B cell (primary cell): ENCODE data around the gene KIF18A. TPM values are rescaled to one million over a fixed set of nuclear protein-coding genes. Genes with fewer than 3 reads are reported as not detected.

ENCODE experiments used
- ATAC-seq: fragments of 200-7000 bp; cut with Tn5 transposase; one replicate; pipeline ENCODE4 v1.10.0; 2021; ENCODE audit warnings: low read depth, mild to moderate bottlenecking, moderate number of reproducible peaks, moderate library complexity
- CTCF ChIA-PET: fragments of 350-600 bp; sonication (Branson Sonifier 250); formaldehyde crosslinking; loops from one replicate; lab custom pipeline; 2021; ENCODE audit warnings: antibody characterized with exemption, inconsistent platforms; lab: Charles Lee
- POLR2A ChIA-PET: fragments of 350-600 bp; sonication (Branson Sonifier 250); formaldehyde crosslinking; loops from one replicate; lab custom pipeline; 2021; ENCODE audit warnings: antibody characterized with exemption; lab: Charles Lee
- DNase-seq: peaks from one replicate; pipeline ENCODE4 v3.0.0; 2013
- H2AFZ ChIP-seq: 2 replicates; pipeline ENCODE4 v1.6.1; 2012; ENCODE audit warnings: mild to moderate bottlenecking, low read depth, low read length; ENCODE audit not compliant: insufficient read depth, poor library complexity, severe bottlenecking
- H3K27ac ChIP-seq, 2 donors: 1 replicate in 1 of 2; 2 replicates in 1 of 2; pipeline ENCODE4 v1.5.1; 2012 to 2013; ENCODE audit warnings: low read length in 2 of 2, mild to moderate bottlenecking in 2 of 2, moderate library complexity in 1 of 2
- H3K27me3 ChIP-seq, 4 experiments: fragments of 200-600 bp in 1 of 4; sonication (generic) in 1 of 4; replicated peaks in 1 of 4; 1 replicate in 2 of 4; 2 replicates in 2 of 4; pipeline versions ENCODE4 v1.6.1 to v1.7.0; 2013 to 2016; ENCODE audit warnings: low read length in 3 of 4, mild to moderate bottlenecking in 2 of 4, mixed read lengths in 1 of 4, moderate library complexity in 1 of 4; ENCODE audit not compliant: insufficient read depth in 4 of 4, control insufficient read depth in 3 of 4; ENCODE audit errors: control extremely low read depth in 1 of 4
- H3K36me3 ChIP-seq, 2 experiments: replicated peaks in 1 of 2; 1 replicate in 1 of 2; 2 replicates in 1 of 2; pipeline versions ENCODE4 v1.6.1 to v1.7.1; 2013; ENCODE audit warnings: low read length in 1 of 2; ENCODE audit not compliant: insufficient read depth in 2 of 2, control insufficient read depth in 1 of 2; ENCODE audit errors: control extremely low read depth in 1 of 2, extremely low read depth in 1 of 2
- H3K4me1 ChIP-seq, 2 donors: fragments of 200-600 bp in 1 of 2; sonication (generic) in 1 of 2; 1 replicate in 1 of 2; 2 replicates in 1 of 2; pipeline versions ENCODE4 v1.5.1 to v1.6.1; 2013 to 2017; ENCODE audit warnings: low read length in 2 of 2; ENCODE audit not compliant: control insufficient read depth in 2 of 2, insufficient read depth in 2 of 2
- H3K4me2 ChIP-seq: replicated peaks from 2 replicates; pipeline ENCODE3; 2012; ENCODE audit warnings: mild to moderate bottlenecking, low read depth, low read length; ENCODE audit not compliant: poor library complexity, severe bottlenecking
- H3K4me3 ChIP-seq, 5 experiments: fragments of 200-600 bp in 1 of 5; sonication (generic) in 1 of 5; 1 replicate in 3 of 5; 2 replicates in 2 of 5; pipeline versions ENCODE4 v1.5.1 to v1.7.0; 2011 to 2016; ENCODE audit warnings: low read length in 4 of 5, mild to moderate bottlenecking in 4 of 5, low read depth in 2 of 5, control low read depth in 1 of 5, moderate library complexity in 1 of 5; ENCODE audit not compliant: insufficient read depth in 1 of 5; ENCODE audit errors: control extremely low read depth in 1 of 5, extremely low read depth in 1 of 5
- H3K79me2 ChIP-seq: fragments of 200-600 bp; sonication (generic); one replicate; pipeline ENCODE4 v1.6.0; 2016; ENCODE audit warnings: low read length; ENCODE audit not compliant: control insufficient read depth, insufficient read depth
- H3K9ac ChIP-seq: fragments of 200-600 bp; sonication (generic); 2 replicates; pipeline ENCODE4 v1.6.1; 2017; ENCODE audit warnings: mild to moderate bottlenecking, low read length, moderate library complexity
- H3K9me3 ChIP-seq, 3 donors: one replicate each; pipeline versions ENCODE4 v1.6.1 to v1.7.1; 2013; ENCODE audit warnings: low read length in 2 of 3; ENCODE audit not compliant: control insufficient read depth in 2 of 3, insufficient read depth in 1 of 3; ENCODE audit errors: control extremely low read depth in 1 of 3
- H4K20me1 ChIP-seq: 2 replicates; pipeline ENCODE4 v1.6.0; 2012; ENCODE audit warnings: mild to moderate bottlenecking, low read length; ENCODE audit not compliant: insufficient read depth, control insufficient read depth, poor library complexity, severe bottlenecking
- H3K27ac Mint-ChIP-seq: one replicate; pipeline ENCODE4 v1.8.0; 2021; ENCODE audit warnings: mixed read lengths
- H3K27me3 Mint-ChIP-seq: one replicate; pipeline ENCODE4 v1.8.0; 2021; ENCODE audit warnings: mixed read lengths
- H3K4me1 Mint-ChIP-seq: one replicate; pipeline ENCODE4 v1.8.0; 2021; ENCODE audit warnings: mixed read lengths
- H3K4me3 Mint-ChIP-seq: one replicate; pipeline ENCODE4 v1.8.0; 2021; ENCODE audit warnings: mixed read lengths
- H3K9me3 Mint-ChIP-seq: one replicate; pipeline ENCODE4 v1.8.0; 2022; ENCODE audit warnings: mixed read lengths; ENCODE audit not compliant: insufficient read depth
- CTCF ChIP-seq: fragments of 200-600 bp; IDR thresholded peaks from one replicate; pipeline ENCODE4 v1.8.0; 2022; ENCODE audit warnings: antibody characterized with exemption, mild to moderate bottlenecking
- EZH2 ChIP-seq: IDR thresholded peaks from 2 replicates; pipeline ENCODE4 v1.6.1; 2012; ENCODE audit warnings: borderline replicate concordance, low read depth, mild to moderate bottlenecking, moderate library complexity, low read length; ENCODE audit not compliant: insufficient read depth, poor library complexity, severe bottlenecking
- WGBS: methylation state at CpG from one replicate; pipeline ENCODE4 v1.1.5; 2013; ENCODE audit warnings: missing lambda C conversion rate; ENCODE audit not compliant: insufficient coverage; 5-methylcytosine and 5-hydroxymethylcytosine counted together
- intact Hi-C: fragments of 100-400 bp; cut with micrococcal nuclease; formaldehyde crosslinking; loops from one replicate; pipeline ENCODE4 v1.10.0; 2022
- polyA plus RNA-seq: library from polyadenylated mRNA; depleted of rRNA; stranded (reverse); fragments of >200 nt; gene quantifications from 2 replicates; pipeline ENCODE4 v1.2.3, GENCODE V29; 2012
- total RNA-seq, 2 donors: library from RNA; stranded (reverse); fragments of 120-200 nt in 1 of 2; gene quantifications; 1 replicate in 1 of 2; 2 replicates in 1 of 2; pipeline versions ENCODE4 v1.2.3 to v1.2.4, GENCODE V29; 2013 to 2022

The KIF18A gene
- total and polyA plus RNA-seq, 2 donors (not counting 1 experiment from before 2014, with no cell fraction given): 0.84 to 4.1 TPM

GRCh38 chr11:28049338-28050216, 58.4 kb downstream of the KIF18A start:
- ATAC-seq (no peak), DNase-seq (no peak)
- no peak overlapping the region for H3K27ac ChIP-seq
- H3K9me3 ChIP-seq: no peaks in the 10 kb centered on the region
- no peak overlapping the region for H3K4me3 Mint-ChIP-seq
- no peaks in the 10 kb centered on the region for H3K27me3 ChIP-seq
- no peak for TF ChIP-seq CTCF
- TF ChIP-seq EZH2: no peak
- no peaks in the 10 kb centered on the region for H3K27me3 Mint-ChIP-seq
- ChIA-PET CTCF (no interaction called here), POLR2A (no interaction called here)
- H3K9ac ChIP-seq: no peak overlapping the region
- 83% methylated on average over 3 of the region's 5 CpGs for WGBS
- H3K4me1 ChIP-seq: no peaks in the 10 kb centered on the region
- no peaks in the 10 kb centered on the region for H3K4me1 Mint-ChIP-seq
- H3K4me2 ChIP-seq: no peak overlapping the region
- H3K36me3 ChIP-seq: no peaks in the 10 kb centered on the region
- no peaks in the 10 kb centered on the region for H4K20me1 ChIP-seq
- no peak overlapping the region for H3K4me3 ChIP-seq
- H3K9me3 Mint-ChIP-seq: no peaks in the 10 kb centered on the region
- H3K79me2 ChIP-seq: no peaks in the 10 kb centered on the region
- H3K27ac Mint-ChIP-seq: no peak overlapping the region
- intact Hi-C loops: no loop called here
- H2AFZ ChIP-seq: no peak overlapping the region

GRCh38 chr11:28048812-28049211, 59.1 kb downstream of the KIF18A start:
- Histone ChIP-seq H2AFZ (no peak overlapping the region), H3K36me3 (no peaks in the 10 kb centered on the region), H3K79me2 (no peaks in the 10 kb centered on the region), H3K27me3 (no peaks in the 10 kb centered on the region), H3K9ac (no peak overlapping the region), H4K20me1 (no peaks in the 10 kb centered on the region), H3K4me2 (no peak overlapping the region), H3K9me3 (no peaks in the 10 kb centered on the region), H3K4me3 (no peak overlapping the region), H3K4me1 (no peaks in the 10 kb centered on the region), H3K27ac (no peak overlapping the region)
- Mint-ChIP-seq H3K9me3 (no peaks in the 10 kb centered on the region), H3K4me3 (no peak overlapping the region), H3K27me3 (no peaks in the 10 kb centered on the region), H3K27ac (no peak overlapping the region), H3K4me1 (no peaks in the 10 kb centered on the region)
- no peak for TF ChIP-seq CTCF
- no peak for TF ChIP-seq EZH2
- DNase-seq: no peak
- ATAC-seq: no peak
- ChIA-PET CTCF (no interaction called here), POLR2A (no interaction called here)
- intact Hi-C loops: no loop called here
